Thoracic aorta (tissue), 2 donors: ENCODE data around the gene MITF. TPM values are rescaled to one million over a fixed set of nuclear protein-coding genes. Genes with fewer than 3 reads are reported as not detected.

Source experiments
- ATAC-seq: fragments of 150-250 bp; one replicate; pipeline ENCODE4 v1.8.0; 2017; ENCODE audit warnings: low read depth; ENCODE audit not compliant: insufficient number of reproducible peaks, low FRiP score
- DNase-seq: peaks from one replicate; pipeline ENCODE4 v3.0.0-alpha.2; 2020; ENCODE audit warnings: low spot score
- H3K27ac ChIP-seq, 2 donors: fragments of 200-600 bp; sonication (generic); 1 replicate in 1 of 2; 2 replicates in 1 of 2; pipeline ENCODE4 v1.5.1; 2016; ENCODE audit warnings: mild to moderate bottlenecking in 2 of 2, moderate library complexity in 2 of 2
- H3K27me3 ChIP-seq: fragments of 200-600 bp; sonication (generic); replicated peaks from 2 replicates; pipeline ENCODE4 v1.6.0; 2016; ENCODE audit warnings: mild to moderate bottlenecking; ENCODE audit not compliant: insufficient read depth
- H3K36me3 ChIP-seq: fragments of 200-600 bp; sonication (generic); one replicate; pipeline ENCODE4 v1.5.1; 2016
- H3K4me1 ChIP-seq, 2 donors: fragments of 200-600 bp; sonication (generic); 1 replicate in 1 of 2; 2 replicates in 1 of 2; pipeline versions ENCODE4 v1.5.1 to v1.6.0; 2016; ENCODE audit warnings: low read depth in 2 of 2, mild to moderate bottlenecking in 1 of 2; ENCODE audit not compliant: control insufficient read depth in 1 of 2
- H3K4me3 ChIP-seq: fragments of 200-600 bp; sonication (generic); 2 replicates; pipeline ENCODE4 v1.5.1; 2016; ENCODE audit warnings: mild to moderate bottlenecking
- H3K9me3 ChIP-seq: fragments of 200-600 bp; sonication (generic); 2 replicates; pipeline ENCODE4 v1.5.1; 2016
- total RNA-seq, 2 donors: library from RNA; depleted of rRNA; stranded (reverse); fragments of >200 nt; gene quantifications; one replicate each; pipeline versions ENCODE4 v1.1.0 to v1.2.3, GENCODE V29; 2016
- TF ChIP-seq, protein P1 (sequence below): fragments of 200-600 bp; sonication (generic); IDR thresholded peaks from one replicate; pipeline ENCODE4 v1.5.1; 2019; ENCODE audit warnings: antibody characterized with exemption

MITF gene
- total RNA-seq, 2 donors from 2014 or later = 12.3 to 12.7 TPM

DNA sequence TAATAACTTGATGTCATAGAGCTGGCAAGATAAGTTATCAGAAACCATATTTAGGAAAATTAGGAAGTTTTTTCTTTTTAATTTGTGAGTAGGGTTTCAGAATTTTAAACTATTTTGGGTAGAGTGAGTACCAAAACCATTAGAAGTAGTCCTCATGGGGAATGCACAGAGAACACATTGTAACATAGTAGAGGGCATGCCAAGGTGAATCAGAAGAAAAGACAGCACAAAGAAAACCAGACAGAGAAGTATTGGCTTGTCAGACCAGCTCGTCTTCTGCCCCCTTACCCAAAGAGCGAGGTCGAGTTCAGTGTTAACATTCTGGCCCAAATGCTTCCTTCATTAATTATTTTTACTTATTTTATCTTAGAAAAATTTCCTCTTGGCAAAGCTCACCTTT is 139.0 kb downstream of the MITF start:
- ATAC-seq (no peak), DNase-seq (no peak)
- TF ChIP-seq, protein P1, sequence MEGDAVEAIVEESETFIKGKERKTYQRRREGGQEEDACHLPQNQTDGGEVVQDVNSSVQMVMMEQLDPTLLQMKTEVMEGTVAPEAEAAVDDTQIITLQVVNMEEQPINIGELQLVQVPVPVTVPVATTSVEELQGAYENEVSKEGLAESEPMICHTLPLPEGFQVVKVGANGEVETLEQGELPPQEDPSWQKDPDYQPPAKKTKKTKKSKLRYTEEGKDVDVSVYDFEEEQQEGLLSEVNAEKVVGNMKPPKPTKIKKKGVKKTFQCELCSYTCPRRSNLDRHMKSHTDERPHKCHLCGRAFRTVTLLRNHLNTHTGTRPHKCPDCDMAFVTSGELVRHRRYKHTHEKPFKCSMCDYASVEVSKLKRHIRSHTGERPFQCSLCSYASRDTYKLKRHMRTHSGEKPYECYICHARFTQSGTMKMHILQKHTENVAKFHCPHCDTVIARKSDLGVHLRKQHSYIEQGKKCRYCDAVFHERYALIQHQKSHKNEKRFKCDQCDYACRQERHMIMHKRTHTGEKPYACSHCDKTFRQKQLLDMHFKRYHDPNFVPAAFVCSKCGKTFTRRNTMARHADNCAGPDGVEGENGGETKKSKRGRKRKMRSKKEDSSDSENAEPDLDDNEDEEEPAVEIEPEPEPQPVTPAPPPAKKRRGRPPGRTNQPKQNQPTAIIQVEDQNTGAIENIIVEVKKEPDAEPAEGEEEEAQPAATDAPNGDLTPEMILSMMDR = no peak
- Histone ChIP-seq H3K9me3 (no peaks in the 10 kb centered on the region), H3K36me3 (no peaks in the 10 kb centered on the region), H3K4me3 (no peak overlapping the region), H3K4me1 (peaks cover 0 to 4% of the 10 kb centered on the region in 2 donors), H3K27ac (no peak overlapping the region), H3K27me3 (no peaks in the 10 kb centered on the region)

- no peak for ATAC-seq
- DNase-seq = no peak
- Histone ChIP-seq H3K4me1 (no peaks in the 10 kb centered on the region), H3K9me3 (no peaks in the 10 kb centered on the region), H3K4me3 (no peak overlapping the region), H3K36me3 (no peaks in the 10 kb centered on the region), H3K27ac (no peak overlapping the region), H3K27me3 (no peaks in the 10 kb centered on the region)
- TF ChIP-seq, protein P1 = no peak
Measured at GRCh38 chr3:69879051-69879450, 139.8 kb downstream of the MITF start.

DNA sequence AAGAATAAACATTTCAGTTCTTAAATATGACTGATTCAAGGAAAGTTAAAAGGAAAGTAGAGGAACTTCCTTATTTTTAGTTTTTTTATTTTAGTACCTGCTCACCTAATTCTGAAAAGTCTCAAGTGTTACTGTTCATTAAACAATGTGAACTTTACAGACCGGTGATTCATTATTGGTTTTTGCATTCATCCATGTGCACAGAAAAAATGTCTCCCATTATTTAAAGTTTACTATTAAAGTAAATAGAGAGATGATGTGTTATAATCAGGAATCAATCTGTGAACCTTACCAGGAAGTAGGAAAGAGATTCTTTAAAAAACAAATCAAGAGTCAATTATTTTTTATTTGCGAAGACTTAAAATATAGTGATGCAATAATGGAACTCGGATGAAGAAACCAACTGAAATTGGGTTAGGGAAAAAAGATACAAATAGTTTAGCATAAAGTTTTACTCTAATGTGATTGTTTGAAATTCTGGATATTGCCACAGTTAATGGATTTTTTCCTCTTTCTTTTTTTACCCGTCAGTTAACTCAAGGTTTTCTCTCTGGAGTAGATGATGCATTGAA is 140.9 kb downstream of the MITF start:
- no peaks in the 10 kb centered on the region for H3K27me3 ChIP-seq
- H3K27ac ChIP-seq = no peak overlapping the region
- no peak overlapping the region for H3K4me3 ChIP-seq
- no peaks in the 10 kb centered on the region for H3K36me3 ChIP-seq
- TF ChIP-seq, protein P1 = no peak
- ATAC-seq = no peak
- DNase-seq = no peak
- H3K9me3 ChIP-seq = no peaks in the 10 kb centered on the region
- H3K4me1 ChIP-seq = no peaks in the 10 kb centered on the region

- Histone ChIP-seq H3K36me3 (no peaks in the 10 kb centered on the region), H3K4me1 (no peaks in the 10 kb centered on the region), H3K27me3 (no peaks in the 10 kb centered on the region), H3K27ac (no peak overlapping the region), H3K9me3 (no peaks in the 10 kb centered on the region), H3K4me3 (no peak overlapping the region)
- ATAC-seq (no peak), DNase-seq (no peak)
- TF ChIP-seq, protein P1 = no peak
Measured at GRCh38 chr3:69881051-69881450, 141.8 kb downstream of the MITF start.

DNA sequence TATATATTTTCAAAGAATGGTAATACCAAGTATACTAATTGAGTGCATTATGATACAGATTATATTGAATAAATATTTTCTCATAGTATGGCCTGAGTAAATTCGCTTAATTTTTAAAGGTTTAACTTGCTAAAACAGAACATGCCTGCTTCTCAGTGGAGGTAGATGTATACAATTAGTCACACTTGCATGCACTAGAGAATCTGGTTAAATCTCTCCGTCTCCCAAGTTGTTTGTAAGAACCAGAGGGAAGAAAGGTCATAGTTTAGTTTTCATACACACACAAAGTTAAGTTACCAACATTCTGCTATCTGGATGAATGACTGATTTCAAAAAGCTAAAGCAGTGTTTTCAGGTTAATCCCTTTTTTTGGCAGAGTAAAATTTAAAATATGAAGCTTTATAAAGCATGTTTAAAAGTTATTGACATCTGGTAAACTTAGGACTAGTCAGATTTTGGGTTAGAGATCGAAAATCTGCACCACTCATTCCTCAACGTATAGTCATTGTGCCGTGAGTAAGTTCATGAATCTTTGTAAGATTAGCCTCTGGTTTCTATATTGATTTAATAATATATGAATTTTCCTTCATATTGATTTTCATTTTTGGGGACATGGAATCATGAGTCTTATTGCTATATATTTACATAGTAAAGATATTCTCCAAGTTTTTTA is 142.6 kb downstream of the MITF start:
- DNase-seq (no peak), ATAC-seq (no peak)
- H3K27me3 ChIP-seq = no peaks in the 10 kb centered on the region
- TF ChIP-seq, protein P1 = no peak
- H3K27ac ChIP-seq = no peak overlapping the region
- H3K9me3 ChIP-seq = no peaks in the 10 kb centered on the region
- H3K36me3 ChIP-seq = no peaks in the 10 kb centered on the region
- no peak overlapping the region for H3K4me3 ChIP-seq
- H3K4me1 ChIP-seq = peaks cover 0 to 4% of the 10 kb centered on the region in 2 donors
